GM23338 (cell line): ENCODE measurements around the gene FOXP1. TPM values are rescaled to one million over a fixed set of nuclear protein-coding genes. Genes with fewer than 3 reads are reported as not detected.

ENCODE experiments used
- ATAC-seq: fragments of 200-7000 bp; cut with Tn5 transposase; 3 replicates; pipeline ENCODE4 v1.9.1; 2020
- DNase-seq: peaks from one replicate; pipeline ENCODE4 v3.0.0-alpha.2; 2015; ENCODE audit warnings: low spot score
- H2AFZ ChIP-seq: fragments of 200-600 bp; sonication (generic); 2 replicates; pipeline ENCODE4 v1.8.0; 2016; ENCODE audit warnings: antibody characterized with exemption, mild to moderate bottlenecking, moderate library complexity
- H3F3A ChIP-seq: fragments of 200-600 bp; sonication (generic); replicated peaks from 2 replicates; pipeline ENCODE4 v1.8.0; 2017; ENCODE audit warnings: antibody characterized with exemption, mixed run types, low read depth
- H3K27ac ChIP-seq: fragments of 200-600 bp; sonication (generic); 2 replicates; pipeline ENCODE4 v1.6.1; 2016; ENCODE audit warnings: low read depth
- H3K27me3 ChIP-seq: fragments of 200-600 bp; sonication (generic); 2 replicates; pipeline ENCODE4 v1.8.0; 2016; ENCODE audit warnings: mild to moderate bottlenecking, mixed run types, moderate library complexity; ENCODE audit not compliant: insufficient read depth
- H3K36me3 ChIP-seq: fragments of 200-600 bp; sonication (generic); 2 replicates; pipeline ENCODE4 v1.8.0; 2016; ENCODE audit warnings: mild to moderate bottlenecking; ENCODE audit not compliant: insufficient read depth
- H3K4me1 ChIP-seq: fragments of 200-600 bp; sonication (generic); 2 replicates; pipeline ENCODE4 v1.8.0; 2016; ENCODE audit warnings: mild to moderate bottlenecking, moderate library complexity; ENCODE audit not compliant: insufficient read depth
- H3K4me2 ChIP-seq: fragments of 200-600 bp; sonication (generic); 2 replicates; pipeline ENCODE4 v1.7.1; 2017; ENCODE audit warnings: mixed run types
- H3K4me3 ChIP-seq: fragments of 200-600 bp; sonication (generic); 2 replicates; pipeline ENCODE4 v1.6.1; 2016; ENCODE audit warnings: mixed run types
- H3K79me2 ChIP-seq: fragments of 200-600 bp; sonication (generic); replicated peaks from 2 replicates; pipeline ENCODE4 v1.8.0; 2017; ENCODE audit warnings: mild to moderate bottlenecking; ENCODE audit not compliant: insufficient read depth
- H3K9me2 ChIP-seq: fragments of 200-600 bp; sonication (generic); 2 replicates; pipeline ENCODE4 v1.8.0; 2017; ENCODE audit not compliant: insufficient read depth
- H4K20me1 ChIP-seq: fragments of 200-600 bp; sonication (generic); replicated peaks from 2 replicates; pipeline ENCODE4 v1.8.0; 2017; ENCODE audit warnings: mild to moderate bottlenecking; ENCODE audit not compliant: insufficient read depth
- H3K27ac Mint-ChIP-seq: 2 replicates; pipeline ENCODE4 v1.8.0; 2020; ENCODE audit warnings: inconsistent platforms, mild to moderate bottlenecking, moderate library complexity, mixed read lengths
- H3K27me3 Mint-ChIP-seq: 3 replicates; pipeline ENCODE4 v1.8.0; 2022; ENCODE audit warnings: low read depth, mild to moderate bottlenecking, moderate library complexity, mixed read lengths, inconsistent platforms; ENCODE audit not compliant: insufficient read depth, poor library complexity
- H3K36me3 Mint-ChIP-seq: 3 replicates; pipeline ENCODE4 v1.8.0; 2021; ENCODE audit warnings: low read depth, mild to moderate bottlenecking, inconsistent platforms, moderate library complexity, mixed read lengths
- H3K4me1 Mint-ChIP-seq: 3 replicates; pipeline ENCODE4 v1.8.0; 2020; ENCODE audit warnings: mild to moderate bottlenecking, inconsistent platforms, mixed read lengths
- H3K4me3 Mint-ChIP-seq: 3 replicates; pipeline ENCODE4 v1.8.0; 2021; ENCODE audit warnings: moderate library complexity, mild to moderate bottlenecking, inconsistent platforms, mixed read lengths
- H3K9me3 Mint-ChIP-seq: 3 replicates; pipeline ENCODE4 v1.8.0; 2020; ENCODE audit warnings: moderate library complexity, mild to moderate bottlenecking, inconsistent platforms, mixed read lengths
- CREB1 ChIP-seq: fragments of 250-450 bp; sonication (Bioruptor Pico); IDR thresholded peaks from 2 replicates; pipeline ENCODE4 v1.5.0; 2020; ENCODE audit warnings: low read depth, mild to moderate bottlenecking, moderate library complexity
- CTCF ChIP-seq, 2 experiments: fragments of 200-600 bp in 1 of 2; sonication (generic) in 1 of 2; conservative IDR thresholded peaks; 2 replicates each; pipeline versions ENCODE4 v1.5.1 to v1.6.1; 2016 to 2017; ENCODE audit warnings: antibody characterized with exemption in 2 of 2, low read depth in 2 of 2, mild to moderate bottlenecking in 2 of 2, moderate library complexity in 1 of 2
- EZH2 ChIP-seq: fragments of 200-600 bp; sonication (generic); IDR thresholded peaks from one replicate; pipeline ENCODE4 v1.8.0; 2017; ENCODE audit warnings: antibody characterized with exemption, mild to moderate bottlenecking, low read depth; ENCODE audit not compliant: unreplicated experiment
- EZH2phosphoT487 ChIP-seq: fragments of 200-600 bp; sonication (generic); IDR thresholded peaks from one replicate; pipeline ENCODE4 v1.8.1; 2018; ENCODE audit warnings: antibody characterized with exemption; ENCODE audit not compliant: unreplicated experiment
- JUNB ChIP-seq: IDR thresholded peaks from one replicate; pipeline ENCODE4 v1.6.1; 2016; ENCODE audit warnings: antibody characterized with exemption; ENCODE audit not compliant: unreplicated experiment
- NANOG ChIP-seq: IDR thresholded peaks from 2 replicates; pipeline ENCODE4 v1.6.1; 2016; ENCODE audit warnings: antibody characterized with exemption, borderline replicate concordance
- POLR2AphosphoS5 ChIP-seq: IDR thresholded peaks from 2 replicates; pipeline ENCODE4 v1.6.1; 2016; ENCODE audit warnings: antibody characterized with exemption, low read depth
- REST ChIP-seq: IDR thresholded peaks from one replicate; pipeline ENCODE4 v1.6.1; 2018; ENCODE audit warnings: antibody characterized with exemption; ENCODE audit not compliant: unreplicated experiment
- STAT1 ChIP-seq: IDR thresholded peaks from one replicate; pipeline ENCODE4 v1.6.1; 2016; ENCODE audit warnings: antibody characterized with exemption; ENCODE audit not compliant: unreplicated experiment
- ZNF114 ChIP-seq: fragments of 250-450 bp; sonication (Bioruptor Pico); IDR thresholded peaks from 2 replicates; pipeline ENCODE4 v1.5.0; 2020; ENCODE audit warnings: mild to moderate bottlenecking, moderate library complexity
- ZNF331 ChIP-seq: fragments of 250-450 bp; sonication (Bioruptor Pico); IDR thresholded peaks from 2 replicates; pipeline ENCODE4 v1.5.0; 2020; ENCODE audit warnings: low read depth, mild to moderate bottlenecking, moderate library complexity
- polyA plus RNA-seq: library from polyadenylated mRNA; unstranded; fragments of >200 nt; fragmentation: Nextera tagmentation; extraction: Ambion mirVana; gene quantifications from 2 replicates; pipeline ENCODE4 v1.2.1, GENCODE V29; 2016
- total RNA-seq: library from RNA; depleted of rRNA; stranded (reverse); fragments of >200 nt; shearing (Covaris generic); gene quantifications from 2 replicates; pipeline ENCODE4 v1.2.3, GENCODE V29; 2014
- TF ChIP-seq, protein P1 (sequence below): IDR thresholded peaks from 2 replicates; pipeline ENCODE4 v1.6.1; 2016; ENCODE audit warnings: antibody characterized with exemption
- TF ChIP-seq, protein P2 (sequence below): fragments of 250-450 bp; sonication (Bioruptor Pico); IDR thresholded peaks from 2 replicates; pipeline ENCODE4 v1.5.0; 2020; ENCODE audit warnings: mild to moderate bottlenecking, moderate library complexity

Gene FOXP1
- total and polyA plus RNA-seq, 2 experiments from 2014 or later: 32.9 to 35.5 TPM

DNA sequence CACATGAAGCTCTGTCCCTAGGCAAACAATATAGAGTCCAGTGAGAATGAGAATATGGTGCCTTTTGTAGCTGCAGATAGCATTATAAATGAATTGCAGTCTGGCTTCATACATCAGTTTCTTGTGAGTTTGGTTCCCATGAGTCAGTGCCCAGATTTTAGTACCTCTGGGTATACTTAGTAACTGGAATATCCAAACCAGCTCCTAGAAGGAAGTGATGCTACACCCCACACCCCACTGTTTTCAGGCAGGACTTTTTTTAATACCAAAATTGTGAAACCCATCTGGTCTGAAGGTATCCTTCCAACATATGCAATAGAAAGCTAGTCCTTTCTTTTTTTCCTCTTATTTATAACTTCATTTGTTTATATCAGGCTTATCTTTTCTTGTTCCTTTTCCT, 42.1 kb upstream of the FOXP1 start:
- H4K20me1 ChIP-seq: no peaks in the 10 kb centered on the region
- no peak overlapping the region for H3K27ac ChIP-seq
- no peaks in the 10 kb centered on the region for H3K36me3 ChIP-seq
- no peaks in the 10 kb centered on the region for H3K36me3 Mint-ChIP-seq
- H3K27me3 ChIP-seq: no peaks in the 10 kb centered on the region
- H3K9me3 Mint-ChIP-seq: no peaks in the 10 kb centered on the region
- H3K4me1 Mint-ChIP-seq: peaks cover 6% of the 10 kb centered on the region
- H3K9me2 ChIP-seq: peaks cover 8% of the 10 kb centered on the region; the same call in 1 of the 2 replicates
- no peaks in the 10 kb centered on the region for H3K79me2 ChIP-seq
- no peak overlapping the region for H2AFZ ChIP-seq
- DNase-seq (no peak), ATAC-seq (no peak)
- H3K27me3 Mint-ChIP-seq: no peaks in the 10 kb centered on the region
- no peaks in the 10 kb centered on the region for H3F3A ChIP-seq
- H3K4me2 ChIP-seq: no peak overlapping the region
- TF ChIP-seq ZNF331 (CRISPR knock-in tag): no peak
- TF ChIP-seq REST: no peak
- TF ChIP-seq CTCF (conservative IDR thresholded peaks at IDR 0.05; ENCODE audit: low read depth in 2 of 2): no peak
- TF ChIP-seq JUNB: no peak
- TF ChIP-seq, protein P1, sequence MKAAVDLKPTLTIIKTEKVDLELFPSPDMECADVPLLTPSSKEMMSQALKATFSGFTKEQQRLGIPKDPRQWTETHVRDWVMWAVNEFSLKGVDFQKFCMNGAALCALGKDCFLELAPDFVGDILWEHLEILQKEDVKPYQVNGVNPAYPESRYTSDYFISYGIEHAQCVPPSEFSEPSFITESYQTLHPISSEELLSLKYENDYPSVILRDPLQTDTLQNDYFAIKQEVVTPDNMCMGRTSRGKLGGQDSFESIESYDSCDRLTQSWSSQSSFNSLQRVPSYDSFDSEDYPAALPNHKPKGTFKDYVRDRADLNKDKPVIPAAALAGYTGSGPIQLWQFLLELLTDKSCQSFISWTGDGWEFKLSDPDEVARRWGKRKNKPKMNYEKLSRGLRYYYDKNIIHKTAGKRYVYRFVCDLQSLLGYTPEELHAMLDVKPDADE: no peak
- TF ChIP-seq, protein P2, sequence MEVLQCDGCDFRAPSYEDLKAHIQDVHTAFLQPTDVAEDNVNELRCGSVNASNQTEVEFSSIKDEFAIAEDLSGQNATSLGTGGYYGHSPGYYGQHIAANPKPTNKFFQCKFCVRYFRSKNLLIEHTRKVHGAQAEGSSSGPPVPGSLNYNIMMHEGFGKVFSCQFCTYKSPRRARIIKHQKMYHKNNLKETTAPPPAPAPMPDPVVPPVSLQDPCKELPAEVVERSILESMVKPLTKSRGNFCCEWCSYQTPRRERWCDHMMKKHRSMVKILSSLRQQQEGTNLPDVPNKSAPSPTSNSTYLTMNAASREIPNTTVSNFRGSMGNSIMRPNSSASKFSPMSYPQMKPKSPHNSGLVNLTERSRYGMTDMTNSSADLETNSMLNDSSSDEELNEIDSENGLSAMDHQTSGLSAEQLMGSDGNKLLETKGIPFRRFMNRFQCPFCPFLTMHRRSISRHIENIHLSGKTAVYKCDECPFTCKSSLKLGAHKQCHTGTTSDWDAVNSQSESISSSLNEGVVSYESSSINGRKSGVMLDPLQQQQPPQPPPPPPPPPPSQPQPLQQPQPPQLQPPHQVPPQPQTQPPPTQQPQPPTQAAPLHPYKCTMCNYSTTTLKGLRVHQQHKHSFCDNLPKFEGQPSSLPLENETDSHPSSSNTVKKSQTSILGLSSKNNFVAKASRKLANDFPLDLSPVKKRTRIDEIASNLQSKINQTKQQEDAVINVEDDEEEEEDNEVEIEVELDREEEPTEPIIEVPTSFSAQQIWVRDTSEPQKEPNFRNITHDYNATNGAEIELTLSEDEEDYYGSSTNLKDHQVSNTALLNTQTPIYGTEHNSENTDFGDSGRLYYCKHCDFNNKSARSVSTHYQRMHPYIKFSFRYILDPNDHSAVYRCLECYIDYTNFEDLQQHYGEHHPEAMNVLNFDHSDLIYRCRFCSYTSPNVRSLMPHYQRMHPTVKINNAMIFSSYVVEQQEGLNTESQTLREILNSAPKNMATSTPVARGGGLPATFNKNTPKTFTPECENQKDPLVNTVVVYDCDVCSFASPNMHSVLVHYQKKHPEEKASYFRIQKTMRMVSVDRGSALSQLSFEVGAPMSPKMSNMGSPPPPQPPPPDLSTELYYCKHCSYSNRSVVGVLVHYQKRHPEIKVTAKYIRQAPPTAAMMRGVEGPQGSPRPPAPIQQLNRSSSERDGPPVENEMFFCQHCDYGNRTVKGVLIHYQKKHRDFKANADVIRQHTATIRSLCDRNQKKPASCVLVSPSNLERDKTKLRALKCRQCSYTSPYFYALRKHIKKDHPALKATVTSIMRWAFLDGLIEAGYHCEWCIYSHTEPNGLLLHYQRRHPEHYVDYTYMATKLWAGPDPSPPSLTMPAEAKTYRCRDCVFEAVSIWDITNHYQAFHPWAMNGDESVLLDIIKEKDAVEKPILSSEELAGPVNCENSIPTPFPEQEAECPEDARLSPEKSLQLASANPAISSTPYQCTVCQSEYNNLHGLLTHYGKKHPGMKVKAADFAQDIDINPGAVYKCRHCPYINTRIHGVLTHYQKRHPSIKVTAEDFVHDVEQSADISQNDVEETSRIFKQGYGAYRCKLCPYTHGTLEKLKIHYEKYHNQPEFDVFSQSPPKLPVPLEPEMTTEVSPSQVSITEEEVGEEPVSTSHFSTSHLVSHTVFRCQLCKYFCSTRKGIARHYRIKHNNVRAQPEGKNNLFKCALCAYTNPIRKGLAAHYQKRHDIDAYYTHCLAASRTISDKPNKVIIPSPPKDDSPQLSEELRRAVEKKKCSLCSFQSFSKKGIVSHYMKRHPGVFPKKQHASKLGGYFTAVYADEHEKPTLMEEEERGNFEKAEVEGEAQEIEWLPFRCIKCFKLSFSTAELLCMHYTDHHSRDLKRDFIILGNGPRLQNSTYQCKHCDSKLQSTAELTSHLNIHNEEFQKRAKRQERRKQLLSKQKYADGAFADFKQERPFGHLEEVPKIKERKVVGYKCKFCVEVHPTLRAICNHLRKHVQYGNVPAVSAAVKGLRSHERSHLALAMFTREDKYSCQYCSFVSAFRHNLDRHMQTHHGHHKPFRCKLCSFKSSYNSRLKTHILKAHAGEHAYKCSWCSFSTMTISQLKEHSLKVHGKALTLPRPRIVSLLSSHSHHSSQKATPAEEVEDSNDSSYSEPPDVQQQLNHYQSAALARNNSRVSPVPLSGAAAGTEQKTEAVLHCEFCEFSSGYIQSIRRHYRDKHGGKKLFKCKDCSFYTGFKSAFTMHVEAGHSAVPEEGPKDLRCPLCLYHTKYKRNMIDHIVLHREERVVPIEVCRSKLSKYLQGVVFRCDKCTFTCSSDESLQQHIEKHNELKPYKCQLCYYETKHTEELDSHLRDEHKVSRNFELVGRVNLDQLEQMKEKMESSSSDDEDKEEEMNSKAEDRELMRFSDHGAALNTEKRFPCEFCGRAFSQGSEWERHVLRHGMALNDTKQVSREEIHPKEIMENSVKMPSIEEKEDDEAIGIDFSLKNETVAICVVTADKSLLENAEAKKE: no peak
- TF ChIP-seq NANOG: no peak
- TF ChIP-seq EZH2phosphoT487: no peak
- TF ChIP-seq STAT1: no peak
- TF ChIP-seq POLR2AphosphoS5: no peak
- TF ChIP-seq CREB1: no peak
- TF ChIP-seq ZNF114 (CRISPR knock-in tag): no peak
- no peak for TF ChIP-seq EZH2
- no peak overlapping the region for H3K4me3 Mint-ChIP-seq
- no peak overlapping the region for H3K27ac Mint-ChIP-seq
- H3K4me3 ChIP-seq: no peak overlapping the region
- H3K4me1 ChIP-seq: no peaks in the 10 kb centered on the region
